RWPE2 (cell line): ENCODE data around the gene ATXN7L1.

Source experiments
- ATAC-seq: fragments of 200-7000 bp; cut with Tn5 transposase; 3 replicates; pipeline ENCODE4 v1.9.1; 2021; ENCODE audit warnings: low read depth
- DNase-seq: peaks from one replicate; pipeline ENCODE4 v3.0.0-alpha.2; 2020; ENCODE audit warnings: low spot score
- H3K27ac ChIP-seq: fragments of 450-650 bp; 2 replicates; pipeline ENCODE4 v1.5.1; 2017; ENCODE audit warnings: mild to moderate bottlenecking; ENCODE audit not compliant: poor library complexity, severe bottlenecking
- H3K27me3 ChIP-seq: fragments of 250-450 bp; sonication (Bioruptor Pico); 2 replicates; pipeline ENCODE4 v1.5.1; 2021; ENCODE audit warnings: mild to moderate bottlenecking, moderate library complexity; ENCODE audit not compliant: insufficient read depth, poor library complexity, severe bottlenecking
- H3K36me3 ChIP-seq: fragments of 250-450 bp; sonication (Bioruptor Pico); 2 replicates; pipeline ENCODE4 v1.5.1; 2020; ENCODE audit warnings: low read depth, mild to moderate bottlenecking, moderate library complexity
- H3K4me1 ChIP-seq: fragments of 250-450 bp; sonication (Bioruptor Pico); 2 replicates; pipeline ENCODE4 v1.5.1; 2021; ENCODE audit warnings: mild to moderate bottlenecking, moderate library complexity; ENCODE audit not compliant: insufficient read depth, poor library complexity, severe bottlenecking
- H3K4me3 ChIP-seq: fragments of 250-450 bp; sonication (Bioruptor Pico); 2 replicates; pipeline ENCODE4 v1.5.1; 2021; ENCODE audit warnings: mild to moderate bottlenecking, moderate library complexity; ENCODE audit not compliant: severe bottlenecking
- H3K9me3 ChIP-seq: fragments of 250-450 bp; sonication (Bioruptor Pico); 2 replicates; pipeline ENCODE4 v1.5.1; 2021; ENCODE audit warnings: mild to moderate bottlenecking, moderate library complexity; ENCODE audit not compliant: severe bottlenecking
- CTCF ChIP-seq: fragments of 450-650 bp; IDR thresholded peaks from one replicate; pipeline ENCODE4 v1.5.1; 2017; ENCODE audit warnings: mild to moderate bottlenecking, moderate library complexity; ENCODE audit not compliant: poor library complexity, severe bottlenecking

Gene ATXN7L1

DNA sequence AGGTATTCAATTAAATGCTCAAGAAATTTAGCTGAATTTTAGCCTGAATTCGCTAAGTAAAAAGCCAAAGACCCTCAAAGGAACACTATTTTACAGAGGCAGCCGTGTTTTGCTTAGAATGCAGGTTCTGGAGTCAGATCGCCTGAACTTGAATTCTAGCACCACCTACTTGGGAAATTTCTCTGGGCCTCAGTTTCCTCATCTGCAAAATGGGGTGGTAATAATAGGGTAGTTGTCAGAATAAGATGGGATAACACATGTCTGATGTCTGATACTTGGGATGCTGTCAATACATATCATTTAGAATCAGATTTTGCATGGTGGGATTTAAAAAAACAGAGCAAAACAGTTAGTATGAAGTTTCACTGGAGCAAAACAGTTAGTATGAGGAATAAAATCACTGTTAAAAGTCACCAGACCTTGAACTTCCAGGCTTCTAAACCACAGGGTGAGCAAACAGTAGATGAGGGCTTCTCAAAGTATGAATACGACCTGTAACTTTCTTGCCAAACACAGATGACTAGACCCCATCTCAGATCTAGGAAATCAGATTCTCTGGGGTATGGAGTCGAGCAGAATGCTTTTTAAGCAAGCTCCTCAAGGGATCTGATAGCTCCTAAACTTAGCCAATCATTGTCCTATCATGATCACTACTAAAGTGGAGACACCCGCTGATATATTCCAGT, 75.4 kb downstream of the ATXN7L1 start:
- Histone ChIP-seq H3K4me1 (peaks cover 12% of the 10 kb centered on the region), H3K9me3 (no peaks in the 10 kb centered on the region), H3K36me3 (no peaks in the 10 kb centered on the region), H3K27ac (no peak overlapping the region), H3K27me3 (no peaks in the 10 kb centered on the region), H3K4me3 (no peak overlapping the region)
- no peak for TF ChIP-seq CTCF
- ATAC-seq: no peak
- no peak for DNase-seq

GRCh38 chr7:105800442-105800841, 76.0 kb downstream of the ATXN7L1 start:
- no peak overlapping the region for H3K4me3 ChIP-seq
- DNase-seq (no peak), ATAC-seq (no peak)
- no peaks in the 10 kb centered on the region for H3K27me3 ChIP-seq
- no peak overlapping the region for H3K27ac ChIP-seq
- no peaks in the 10 kb centered on the region for H3K36me3 ChIP-seq
- TF ChIP-seq CTCF: no peak
- peaks cover 12% of the 10 kb centered on the region for H3K4me1 ChIP-seq
- H3K9me3 ChIP-seq: no peaks in the 10 kb centered on the region

- H3K27me3 ChIP-seq: no peaks in the 10 kb centered on the region
- no peak overlapping the region for H3K27ac ChIP-seq
- DNase-seq (no peak), ATAC-seq (no peak)
- no peak overlapping the region for H3K4me3 ChIP-seq
- H3K9me3 ChIP-seq: no peaks in the 10 kb centered on the region
- peaks cover 14% of the 10 kb centered on the region for H3K4me1 ChIP-seq
- H3K36me3 ChIP-seq: no peaks in the 10 kb centered on the region
- no peak for TF ChIP-seq CTCF
Observed at GRCh38 chr7:105799677-105800076, 76.7 kb downstream of the ATXN7L1 start.

- Histone ChIP-seq H3K27me3 (no peaks in the 10 kb centered on the region), H3K4me1 (peaks cover 20% of the 10 kb centered on the region), H3K36me3 (no peaks in the 10 kb centered on the region), H3K9me3 (no peaks in the 10 kb centered on the region), H3K27ac (no peak overlapping the region), H3K4me3 (no peak overlapping the region)
- TF ChIP-seq CTCF: no peak
- ATAC-seq (no peak), DNase-seq (no peak)
Observed at GRCh38 chr7:105799006-105799405, 77.4 kb downstream of the ATXN7L1 start.

- Histone ChIP-seq H3K36me3 (no peaks in the 10 kb centered on the region), H3K27ac (no peak overlapping the region)
- TF ChIP-seq CTCF: no peak
Observed at GRCh38 chr7:105797652-105798051, 78.7 kb downstream of the ATXN7L1 start.

More at GRCh38 chr7:105797652-105798051, 78.7 kb downstream of the ATXN7L1 start:
- no peak for ATAC-seq
- Histone ChIP-seq H3K4me1 (peaks cover 20% of the 10 kb centered on the region), H3K27me3 (no peaks in the 10 kb centered on the region), H3K4me3 (no peak overlapping the region), H3K9me3 (no peaks in the 10 kb centered on the region)
- no peak for DNase-seq
